ENCODE measurements around the gene TXLNB. TPM values are rescaled to one million over a fixed set of nuclear protein-coding genes. Genes with fewer than 3 reads are reported as not detected.

TXLNB gene
- total RNA-seq (2021): not detected in 2 replicates
- Bru-seq, nascent RNA: percentile 15 among the genes with signal in this experiment
- BruChase-seq, experiment 1, labeled RNA remaining after a 2-hour chase: percentile 12 among the genes with signal in this experiment
- percentile 15 among the genes with signal in this experiment for BruChase-seq, experiment 2, labeled RNA remaining after a 6-hour chase
- long read RNA-seq, partial matches to known transcripts: 0 of 1 reads
- long read RNA-seq, other reads (novel, unspliced or antisense): 1 of 1 reads

DNA sequence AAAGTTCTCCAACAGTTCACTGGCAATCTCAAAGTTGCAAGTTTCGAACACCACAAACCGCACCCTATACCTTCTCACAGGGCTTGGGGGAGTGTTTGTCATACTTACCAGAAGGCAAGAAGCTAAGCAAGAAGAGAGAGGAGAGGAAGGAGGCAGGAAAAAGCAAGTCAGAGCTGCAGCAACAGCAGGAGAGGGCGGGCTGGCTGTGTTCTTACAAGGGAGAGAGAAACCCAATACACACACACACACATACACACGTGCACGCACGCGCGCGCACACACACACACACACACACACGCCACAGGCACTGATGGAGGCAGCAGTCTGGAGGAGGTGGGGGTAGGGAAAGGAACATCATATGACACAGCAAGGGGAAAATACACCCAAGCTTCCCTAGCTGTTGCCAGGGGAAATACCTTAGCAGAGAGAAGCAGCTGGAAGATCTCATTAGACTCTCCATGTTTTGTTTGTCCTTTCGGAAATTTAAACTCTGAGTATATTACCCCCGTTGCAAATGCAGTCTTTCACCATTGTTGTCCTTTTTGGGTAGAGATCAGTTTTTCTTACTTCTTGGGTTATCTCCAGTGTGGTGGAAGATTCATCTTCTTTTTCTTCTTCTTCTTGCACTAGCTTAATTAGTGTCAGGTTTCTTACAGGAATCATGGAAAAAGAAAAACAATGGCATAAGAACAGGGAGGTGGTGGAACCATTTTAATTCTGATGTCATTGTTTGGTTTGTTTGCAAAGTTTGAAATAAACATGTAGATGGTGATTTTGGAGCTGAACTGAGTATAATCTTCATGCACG lies at the start of gene TXLNB:
TSS of gene TXLNB (minus strand) at position 186 of the 807 bp plus-strand sequence. CDS start 3,099 bp downstream, outside the sequence.
- ChIA-PET CTCF (no interaction called here), POLR2A (ENCODE audit: low non-redundant PET) (no interaction called here)
- TF ChIP-seq, protein P1, sequence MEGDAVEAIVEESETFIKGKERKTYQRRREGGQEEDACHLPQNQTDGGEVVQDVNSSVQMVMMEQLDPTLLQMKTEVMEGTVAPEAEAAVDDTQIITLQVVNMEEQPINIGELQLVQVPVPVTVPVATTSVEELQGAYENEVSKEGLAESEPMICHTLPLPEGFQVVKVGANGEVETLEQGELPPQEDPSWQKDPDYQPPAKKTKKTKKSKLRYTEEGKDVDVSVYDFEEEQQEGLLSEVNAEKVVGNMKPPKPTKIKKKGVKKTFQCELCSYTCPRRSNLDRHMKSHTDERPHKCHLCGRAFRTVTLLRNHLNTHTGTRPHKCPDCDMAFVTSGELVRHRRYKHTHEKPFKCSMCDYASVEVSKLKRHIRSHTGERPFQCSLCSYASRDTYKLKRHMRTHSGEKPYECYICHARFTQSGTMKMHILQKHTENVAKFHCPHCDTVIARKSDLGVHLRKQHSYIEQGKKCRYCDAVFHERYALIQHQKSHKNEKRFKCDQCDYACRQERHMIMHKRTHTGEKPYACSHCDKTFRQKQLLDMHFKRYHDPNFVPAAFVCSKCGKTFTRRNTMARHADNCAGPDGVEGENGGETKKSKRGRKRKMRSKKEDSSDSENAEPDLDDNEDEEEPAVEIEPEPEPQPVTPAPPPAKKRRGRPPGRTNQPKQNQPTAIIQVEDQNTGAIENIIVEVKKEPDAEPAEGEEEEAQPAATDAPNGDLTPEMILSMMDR (conservative IDR thresholded peaks at IDR 0.05; ENCODE audit: low read depth, low read length): no peak
- no peak for TF ChIP-seq EZH2 (IDR thresholded peaks at IDR 0.05; ENCODE audit: borderline replicate concordance, low read depth, low read length, poor library complexity, severe bottlenecking)
- Histone ChIP-seq H3K36me3 (ENCODE audit: insufficient read depth, low read length, poor library complexity, severe bottlenecking) (no peaks in the 10 kb centered on the region), H3K27me3 (replicated peaks; ENCODE audit: insufficient read depth, low read depth, low read length, poor library complexity) (no peaks in the 10 kb centered on the region), H3K4me1 (ENCODE audit: insufficient read depth, low read length, poor library complexity, severe bottlenecking) (no peaks in the 10 kb centered on the region), H3K27ac (ENCODE audit: low read depth, low read length, poor library complexity, severe bottlenecking) (no peak within 1 kb of the TSS), H3K9me3 (ENCODE audit: low read depth, low read length, poor library complexity, severe bottlenecking) (no peaks in the 10 kb centered on the region), H3K4me3 (ENCODE audit: low read depth, low read length, poor library complexity, severe bottlenecking) (no peak within 1 kb of the TSS)
- BruUV-seq (replicated peaks): no TSS peak
- DNase-seq (ENCODE audit: low spot score): no peak
- intact Hi-C loops (cut with micrococcal nuclease; ENCODE audit: unreplicated experiment): no loop called here

DNA sequence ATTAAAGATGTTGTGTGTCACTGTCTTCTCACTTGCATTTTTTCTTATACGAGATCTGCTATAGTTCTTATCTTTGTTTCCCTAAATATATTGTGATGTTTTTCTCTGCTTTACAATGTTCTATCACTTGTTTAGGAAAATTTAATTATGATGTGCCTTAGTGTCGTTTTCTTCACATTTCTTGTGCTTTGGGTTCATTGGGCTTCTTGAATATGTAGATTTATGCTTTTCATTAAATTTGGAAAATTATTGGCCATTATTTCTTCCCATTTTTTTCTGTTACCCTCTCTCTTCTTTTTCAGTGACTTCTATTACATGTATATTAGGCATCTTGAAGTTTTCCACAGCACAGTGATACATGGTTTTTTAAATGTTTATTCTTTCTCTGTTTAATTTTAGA lies 49.3 kb upstream of the TXLNB start:
- ChIA-PET POLR2A (ENCODE audit: low non-redundant PET) (no interaction called here), CTCF (no interaction called here)
- no peaks in the 10 kb centered on the region for H3K4me1 ChIP-seq (ENCODE audit: insufficient read depth, low read length, poor library complexity, severe bottlenecking)
- no peak overlapping the region for H3K4me3 ChIP-seq (ENCODE audit: low read depth, low read length, poor library complexity, severe bottlenecking)
- no peaks in the 10 kb centered on the region for H3K27me3 ChIP-seq (replicated peaks; ENCODE audit: insufficient read depth, low read depth, low read length, poor library complexity)
- no TSS peak for BruUV-seq (replicated peaks)
- H3K36me3 ChIP-seq (ENCODE audit: insufficient read depth, low read length, poor library complexity, severe bottlenecking): no peaks in the 10 kb centered on the region
- no peak for DNase-seq (ENCODE audit: low spot score)
- TF ChIP-seq, protein P1 (conservative IDR thresholded peaks at IDR 0.05; ENCODE audit: low read depth, low read length): no peak
- no peak for TF ChIP-seq EZH2 (IDR thresholded peaks at IDR 0.05; ENCODE audit: borderline replicate concordance, low read depth, low read length, poor library complexity, severe bottlenecking)
- no peaks in the 10 kb centered on the region for H3K9me3 ChIP-seq (ENCODE audit: low read depth, low read length, poor library complexity, severe bottlenecking)
- intact Hi-C loops (cut with micrococcal nuclease; ENCODE audit: unreplicated experiment): no loop called here
- no peak overlapping the region for H3K27ac ChIP-seq (ENCODE audit: low read depth, low read length, poor library complexity, severe bottlenecking)

DNA sequence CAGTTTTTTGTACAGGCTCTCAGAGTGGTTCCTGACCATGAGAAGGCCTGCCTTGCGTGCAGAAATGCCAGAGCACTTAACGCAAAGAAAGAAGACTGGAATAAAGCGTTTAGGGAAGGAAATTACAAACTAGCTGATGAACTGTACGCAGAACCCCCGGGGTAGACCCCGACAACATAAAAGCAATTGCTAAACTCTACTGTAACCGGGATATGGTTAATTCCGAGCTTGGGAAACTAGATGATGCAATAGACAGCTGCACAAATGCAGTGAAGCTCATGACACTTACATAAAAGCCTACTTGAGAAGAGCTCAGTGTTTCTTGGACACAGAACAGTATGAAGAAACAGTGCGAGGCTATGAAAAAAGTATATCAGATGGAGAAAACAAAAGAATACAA lies 47.0 kb upstream of the TXLNB start:
- Histone ChIP-seq H3K27ac (ENCODE audit: low read depth, low read length, poor library complexity, severe bottlenecking) (no peak overlapping the region), H3K4me3 (ENCODE audit: low read depth, low read length, poor library complexity, severe bottlenecking) (no peak overlapping the region), H3K4me1 (ENCODE audit: insufficient read depth, low read length, poor library complexity, severe bottlenecking) (no peaks in the 10 kb centered on the region), H3K36me3 (ENCODE audit: insufficient read depth, low read length, poor library complexity, severe bottlenecking) (no peaks in the 10 kb centered on the region), H3K9me3 (ENCODE audit: low read depth, low read length, poor library complexity, severe bottlenecking) (no peaks in the 10 kb centered on the region), H3K27me3 (replicated peaks; ENCODE audit: insufficient read depth, low read depth, low read length, poor library complexity) (no peaks in the 10 kb centered on the region)
- TF ChIP-seq, protein P1 (conservative IDR thresholded peaks at IDR 0.05; ENCODE audit: low read depth, low read length): no peak
- TF ChIP-seq EZH2 (IDR thresholded peaks at IDR 0.05; ENCODE audit: borderline replicate concordance, low read depth, low read length, poor library complexity, severe bottlenecking): no peak
- no TSS peak for BruUV-seq (replicated peaks)
- ChIA-PET POLR2A (ENCODE audit: low non-redundant PET) (no interaction called here), CTCF (no interaction called here)
- DNase-seq (ENCODE audit: low spot score): no peak
- intact Hi-C loops (cut with micrococcal nuclease; ENCODE audit: unreplicated experiment): no loop called here

All from A673 (cell line).